K562 (cell line): ENCODE measurements around the gene GOLGA2. TPM values are rescaled to one million over a fixed set of nuclear protein-coding genes. Genes with fewer than 3 reads are reported as not detected.

Experiments used
- CHD4 ChIP-seq: fragments of 200-600 bp; sonication (generic); IDR thresholded peaks from 3 replicates; pipeline ENCODE4 v1.6.1; 2012; ENCODE audit warnings: low read depth, mild to moderate bottlenecking, mixed read lengths, low read length, inconsistent platforms; ENCODE audit not compliant: insufficient read depth, insufficient replicate concordance, poor library complexity, severe bottlenecking
- FOS ChIP-seq: IDR thresholded peaks from 3 replicates; pipeline ENCODE4 v1.6.1; 2011; ENCODE audit not compliant: insufficient read length; ENCODE audit errors: extremely low read depth
- FOXK1 ChIP-seq: sonication (generic); formaldehyde crosslinking; IDR thresholded peaks from 2 replicates; pipeline ENCODE4 v1.8.0; 2022; ENCODE audit warnings: missing genetic modification reagents, mild to moderate bottlenecking, borderline replicate concordance
- HOXB6 ChIP-seq: fragments of 250-450 bp; sonication (Bioruptor Pico); IDR thresholded peaks from 2 replicates; pipeline ENCODE4 v1.5.1; 2022; ENCODE audit warnings: mild to moderate bottlenecking, borderline replicate concordance
- MCM3 ChIP-seq: fragments of 450-650 bp; IDR thresholded peaks from 2 replicates; pipeline ENCODE4 v1.6.1; 2016
- MTA3 ChIP-seq: fragments of 450-650 bp; formaldehyde crosslinking; IDR thresholded peaks from 2 replicates; pipeline ENCODE4 v1.6.1; 2017; ENCODE audit warnings: mild to moderate bottlenecking, borderline replicate concordance
- PHF21A ChIP-seq: fragments of 450-650 bp; IDR thresholded peaks from 2 replicates; pipeline ENCODE4 v1.6.1; 2017; ENCODE audit warnings: low read depth, borderline replicate concordance
- RCOR1 ChIP-seq, 2 experiments: IDR thresholded peaks; 2 replicates each; pipeline ENCODE4 v1.6.1; 2012; ENCODE audit warnings: low read depth in 2 of 2, low read length in 2 of 2, borderline replicate concordance in 1 of 2, improper control_type of control experiment in 1 of 2
- SAFB ChIP-seq: fragments of 200-400 bp; formaldehyde crosslinking; IDR thresholded peaks from 2 replicates; pipeline ENCODE4 v1.6.1; 2017; ENCODE audit warnings: low read depth, low read length, borderline replicate concordance
- SMAD2 ChIP-seq: fragments of 150-350 bp; IDR thresholded peaks from 2 replicates; pipeline ENCODE4 v1.6.1; 2014; ENCODE audit warnings: low read depth, mild to moderate bottlenecking, low read length
- SMARCA4 ChIP-seq: fragments of 450-650 bp; IDR thresholded peaks from 2 replicates; pipeline ENCODE4 v1.6.1; 2016
- SRSF7 ChIP-seq: fragments of 200-400 bp; formaldehyde crosslinking; optimal IDR thresholded peaks from 2 replicates; pipeline ENCODE3; 2017; ENCODE audit warnings: mild to moderate bottlenecking, low read depth, low read length
- ZEB2 ChIP-seq: fragments of 450-650 bp; IDR thresholded peaks from 2 replicates; pipeline ENCODE4 v1.6.1; 2016
- ZKSCAN8 ChIP-seq: fragments of 200-800 bp; sonication (Bioruptor generic); IDR thresholded peaks from 2 replicates; pipeline ENCODE4 v1.6.1; 2016; ENCODE audit warnings: missing genetic modification characterization, missing compliant biosample characterization
- ZNF436 ChIP-seq: fragments of 250-450, 450-650 bp; sonication (Bioruptor Pico); formaldehyde crosslinking; IDR thresholded peaks from 2 replicates; pipeline ENCODE4 v1.7.0; 2020; ENCODE audit warnings: mild to moderate bottlenecking
- polyA plus RNA-seq, 8 experiments: library from polyadenylated mRNA; depleted of rRNA in 4 of 8; stranded (reverse) in 5 of 8; unstranded in 3 of 8; fragments of >200 nt; fragmentation: Nextera tagmentation in 2 of 8; fragmentation: Illumina TruSeq in 1 of 8; extraction: Ambion mirVana in 2 of 8; extraction: Trizol in 1 of 8; gene quantifications; 2 replicates each; pipeline versions ENCODE4 v1.2.1 to v1.2.3, GENCODE V29; 2011 to 2014; ENCODE audit warnings: inconsistent platforms in 1 of 8, missing spikeins in 1 of 8
- total RNA-seq, 7 experiments: library from RNA; depleted of rRNA in 6 of 7; stranded (reverse); fragments of >200 nt in 6 of 7; fragmentation: Illumina TruSeq in 2 of 7; extraction: Trizol in 2 of 7; gene quantifications; 2 replicates each; pipeline versions ENCODE4 v1.2.1 to v1.2.3, GENCODE V29; 2011 to 2021; ENCODE audit warnings: low replicate concordance in 1 of 7
- TF ChIP-seq, protein P1 (sequence below): fragments of 450-650 bp; formaldehyde crosslinking; IDR thresholded peaks from 2 replicates; pipeline ENCODE4 v1.4.0; 2020; ENCODE audit warnings: mild to moderate bottlenecking, moderate library complexity
- TF ChIP-seq, protein P2 (sequence below): sonication (generic); formaldehyde crosslinking; IDR thresholded peaks from 2 replicates; pipeline ENCODE4 v1.8.1; 2023; ENCODE audit warnings: mild to moderate bottlenecking, missing genetic modification reagents
- TF ChIP-seq, protein P3 (sequence below): sonication (generic); formaldehyde crosslinking; IDR thresholded peaks from 2 replicates; pipeline ENCODE4 v1.9.0; 2022; ENCODE audit warnings: mild to moderate bottlenecking, missing genetic modification reagents
- TF ChIP-seq, protein P4 (sequence below): sonication (generic); formaldehyde crosslinking; IDR thresholded peaks from 2 replicates; pipeline ENCODE4 v1.8.1; 2023; ENCODE audit warnings: mild to moderate bottlenecking, missing genetic modification reagents
- TF ChIP-seq, protein P5 (sequence below): IDR thresholded peaks from 2 replicates; pipeline ENCODE4 v1.6.1; 2011; ENCODE audit warnings: borderline replicate concordance, low read depth, mild to moderate bottlenecking, moderate library complexity, low read length; ENCODE audit not compliant: insufficient read depth, poor library complexity, severe bottlenecking

The GOLGA2 gene
- total and polyA plus RNA-seq, 9 of the 15 experiments (the other 6 are each of a cell fraction or from before 2014, with no cell fraction given): 15.7 to 138 (median 76.0) TPM

DNA sequence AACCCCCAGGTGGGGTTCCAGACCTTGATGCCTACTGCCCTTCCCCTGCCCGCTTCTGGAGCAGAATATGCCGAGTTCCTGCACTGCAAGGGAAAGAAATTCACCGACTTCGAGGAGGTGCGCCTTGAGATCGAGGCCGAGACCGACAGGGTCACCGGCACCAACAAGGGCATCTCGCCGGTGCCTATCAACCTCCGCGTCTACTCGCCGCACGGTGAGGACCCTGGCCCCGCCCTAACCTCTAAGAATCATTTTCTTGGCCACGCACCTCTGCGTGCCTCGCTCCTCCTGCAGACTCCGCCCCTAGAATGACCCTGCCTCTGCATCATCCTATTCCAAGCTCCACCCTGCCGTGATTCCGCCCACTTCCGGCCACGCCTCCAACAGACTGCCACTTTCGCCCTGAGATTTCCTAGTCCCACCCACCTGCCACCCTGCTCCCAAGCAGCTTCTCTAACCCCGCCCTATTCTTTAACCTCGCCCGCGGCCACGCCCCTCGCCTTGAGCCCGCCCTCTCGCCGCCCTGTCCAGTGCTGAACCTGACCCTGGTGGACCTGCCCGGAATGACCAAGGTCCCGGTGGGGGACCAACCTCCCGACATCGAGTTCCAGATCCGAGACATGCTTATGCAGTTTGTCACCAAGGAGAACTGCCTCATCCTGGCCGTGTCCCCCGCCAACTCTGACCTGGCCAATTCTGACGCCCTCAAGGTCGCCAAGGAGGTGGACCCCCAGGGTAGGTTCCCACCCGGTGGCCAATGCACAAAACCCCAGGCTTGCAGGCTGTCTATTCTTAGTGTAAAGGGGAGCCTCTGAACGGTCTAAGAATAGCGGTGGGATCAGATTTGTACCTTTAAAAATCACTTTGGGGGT lies 57.1 kb downstream of the GOLGA2 start (continued):
- TF ChIP-seq ZKSCAN8 (no peak), SRSF7 (no peak), PHF21A (no peak), ZEB2 (no peak), FOXK1 (CRISPR knock-in tag) (no peak), CHD4 (no peak), SMARCA4 (no peak), HOXB6 (CRISPR knock-in tag) (no peak), SAFB (no peak; the same call in 1 of the 2 replicates), MCM3 (no peak), SMAD2 (no peak), ZNF436 (CRISPR knock-in tag) (no peak), MTA3 (no peak), FOS (no peak), RCOR1 (IDR thresholded peaks at IDR 0.05; ENCODE audit: borderline replicate concordance in 1 of 2, low read depth in 2 of 2, low read length in 2 of 2) (peak; percentile 84 to 95)
- TF ChIP-seq, protein P1, sequence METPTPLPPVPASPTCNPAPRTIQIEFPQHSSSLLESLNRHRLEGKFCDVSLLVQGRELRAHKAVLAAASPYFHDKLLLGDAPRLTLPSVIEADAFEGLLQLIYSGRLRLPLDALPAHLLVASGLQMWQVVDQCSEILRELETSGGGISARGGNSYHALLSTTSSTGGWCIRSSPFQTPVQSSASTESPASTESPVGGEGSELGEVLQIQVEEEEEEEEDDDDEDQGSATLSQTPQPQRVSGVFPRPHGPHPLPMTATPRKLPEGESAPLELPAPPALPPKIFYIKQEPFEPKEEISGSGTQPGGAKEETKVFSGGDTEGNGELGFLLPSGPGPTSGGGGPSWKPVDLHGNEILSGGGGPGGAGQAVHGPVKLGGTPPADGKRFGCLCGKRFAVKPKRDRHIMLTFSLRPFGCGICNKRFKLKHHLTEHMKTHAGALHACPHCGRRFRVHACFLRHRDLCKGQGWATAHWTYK (CRISPR knock-in tag): no peak; the same call in none of the 2 replicates
- TF ChIP-seq, protein P2, sequence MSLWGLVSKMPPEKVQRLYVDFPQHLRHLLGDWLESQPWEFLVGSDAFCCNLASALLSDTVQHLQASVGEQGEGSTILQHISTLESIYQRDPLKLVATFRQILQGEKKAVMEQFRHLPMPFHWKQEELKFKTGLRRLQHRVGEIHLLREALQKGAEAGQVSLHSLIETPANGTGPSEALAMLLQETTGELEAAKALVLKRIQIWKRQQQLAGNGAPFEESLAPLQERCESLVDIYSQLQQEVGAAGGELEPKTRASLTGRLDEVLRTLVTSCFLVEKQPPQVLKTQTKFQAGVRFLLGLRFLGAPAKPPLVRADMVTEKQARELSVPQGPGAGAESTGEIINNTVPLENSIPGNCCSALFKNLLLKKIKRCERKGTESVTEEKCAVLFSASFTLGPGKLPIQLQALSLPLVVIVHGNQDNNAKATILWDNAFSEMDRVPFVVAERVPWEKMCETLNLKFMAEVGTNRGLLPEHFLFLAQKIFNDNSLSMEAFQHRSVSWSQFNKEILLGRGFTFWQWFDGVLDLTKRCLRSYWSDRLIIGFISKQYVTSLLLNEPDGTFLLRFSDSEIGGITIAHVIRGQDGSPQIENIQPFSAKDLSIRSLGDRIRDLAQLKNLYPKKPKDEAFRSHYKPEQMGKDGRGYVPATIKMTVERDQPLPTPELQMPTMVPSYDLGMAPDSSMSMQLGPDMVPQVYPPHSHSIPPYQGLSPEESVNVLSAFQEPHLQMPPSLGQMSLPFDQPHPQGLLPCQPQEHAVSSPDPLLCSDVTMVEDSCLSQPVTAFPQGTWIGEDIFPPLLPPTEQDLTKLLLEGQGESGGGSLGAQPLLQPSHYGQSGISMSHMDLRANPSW (CRISPR knock-in tag): peak; percentile 86
- TF ChIP-seq, protein P3, sequence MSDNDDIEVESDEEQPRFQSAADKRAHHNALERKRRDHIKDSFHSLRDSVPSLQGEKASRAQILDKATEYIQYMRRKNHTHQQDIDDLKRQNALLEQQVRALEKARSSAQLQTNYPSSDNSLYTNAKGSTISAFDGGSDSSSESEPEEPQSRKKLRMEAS (CRISPR knock-in tag): no peak
- TF ChIP-seq, protein P4, sequence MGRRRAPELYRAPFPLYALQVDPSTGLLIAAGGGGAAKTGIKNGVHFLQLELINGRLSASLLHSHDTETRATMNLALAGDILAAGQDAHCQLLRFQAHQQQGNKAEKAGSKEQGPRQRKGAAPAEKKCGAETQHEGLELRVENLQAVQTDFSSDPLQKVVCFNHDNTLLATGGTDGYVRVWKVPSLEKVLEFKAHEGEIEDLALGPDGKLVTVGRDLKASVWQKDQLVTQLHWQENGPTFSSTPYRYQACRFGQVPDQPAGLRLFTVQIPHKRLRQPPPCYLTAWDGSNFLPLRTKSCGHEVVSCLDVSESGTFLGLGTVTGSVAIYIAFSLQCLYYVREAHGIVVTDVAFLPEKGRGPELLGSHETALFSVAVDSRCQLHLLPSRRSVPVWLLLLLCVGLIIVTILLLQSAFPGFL (CRISPR knock-in tag): no peak
- TF ChIP-seq, protein P5, sequence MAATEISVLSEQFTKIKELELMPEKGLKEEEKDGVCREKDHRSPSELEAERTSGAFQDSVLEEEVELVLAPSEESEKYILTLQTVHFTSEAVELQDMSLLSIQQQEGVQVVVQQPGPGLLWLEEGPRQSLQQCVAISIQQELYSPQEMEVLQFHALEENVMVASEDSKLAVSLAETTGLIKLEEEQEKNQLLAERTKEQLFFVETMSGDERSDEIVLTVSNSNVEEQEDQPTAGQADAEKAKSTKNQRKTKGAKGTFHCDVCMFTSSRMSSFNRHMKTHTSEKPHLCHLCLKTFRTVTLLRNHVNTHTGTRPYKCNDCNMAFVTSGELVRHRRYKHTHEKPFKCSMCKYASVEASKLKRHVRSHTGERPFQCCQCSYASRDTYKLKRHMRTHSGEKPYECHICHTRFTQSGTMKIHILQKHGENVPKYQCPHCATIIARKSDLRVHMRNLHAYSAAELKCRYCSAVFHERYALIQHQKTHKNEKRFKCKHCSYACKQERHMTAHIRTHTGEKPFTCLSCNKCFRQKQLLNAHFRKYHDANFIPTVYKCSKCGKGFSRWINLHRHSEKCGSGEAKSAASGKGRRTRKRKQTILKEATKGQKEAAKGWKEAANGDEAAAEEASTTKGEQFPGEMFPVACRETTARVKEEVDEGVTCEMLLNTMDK: no peak
